ENCODE data around the gene PLK5. TPM values are rescaled to one million over a fixed set of nuclear protein-coding genes. Genes with fewer than 3 reads are reported as not detected.
"Not testable (repeated sequence)": the region's sequence is repeated elsewhere in the genome, so short reads cannot be mapped to it uniquely, and the experiment has no call there.

The PLK5 gene
- polyA plus RNA-seq, 3 donors, result 0.11 to 0.45 (median 0.14) TPM

DNA sequence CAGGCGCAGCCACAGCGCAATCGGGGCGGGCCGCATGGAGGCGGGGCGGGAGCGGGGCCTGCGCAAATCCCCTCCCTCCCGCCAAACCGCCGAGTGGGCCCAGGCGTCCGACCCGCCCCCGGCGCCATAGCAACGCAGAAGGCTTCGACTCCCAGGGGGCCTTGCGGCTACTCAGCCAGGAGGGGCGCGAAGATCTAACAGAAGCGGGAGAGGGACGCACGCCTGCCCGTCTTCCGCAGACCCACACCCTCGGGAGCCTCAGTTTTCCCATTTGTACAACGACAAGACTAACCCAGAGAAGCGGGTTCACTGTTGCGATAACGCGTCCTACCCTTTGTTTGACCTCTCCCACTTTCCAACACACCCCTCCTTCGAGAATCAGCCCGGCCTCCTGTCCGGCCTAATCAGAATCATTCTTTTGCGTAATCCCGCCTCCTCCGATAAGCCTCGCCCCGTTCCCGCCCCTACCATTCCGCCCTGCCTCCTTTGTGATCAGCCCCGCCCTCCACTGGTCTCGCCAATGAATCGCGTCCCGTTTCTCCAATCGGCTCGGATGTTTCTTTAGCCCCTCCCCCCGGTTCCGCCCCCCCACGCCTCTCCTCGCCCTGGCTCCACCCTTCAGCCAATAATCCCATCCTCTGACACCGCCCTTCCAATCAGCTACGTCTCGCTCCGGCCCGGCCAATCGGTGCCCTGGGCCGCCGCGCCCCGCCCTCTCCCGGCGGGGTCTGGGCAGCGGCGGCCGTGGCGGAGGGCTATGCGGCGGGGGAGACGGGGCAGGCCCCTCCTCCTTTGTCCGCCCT lies 33.4 kb upstream of the PLK5 start, which contains the start of gene PCSK4:
TSS of gene PCSK4 (minus strand) at position 40 of the 803 bp plus-strand sequence. CDS start at position 36, 4 bp downstream.
- peak; percentile 95 to 99 (median 98) for DNase-seq (ENCODE audit: extremely low read depth in 1 of 11, low read depth in 9 of 11, low spot score in 4 of 11)

DNA sequence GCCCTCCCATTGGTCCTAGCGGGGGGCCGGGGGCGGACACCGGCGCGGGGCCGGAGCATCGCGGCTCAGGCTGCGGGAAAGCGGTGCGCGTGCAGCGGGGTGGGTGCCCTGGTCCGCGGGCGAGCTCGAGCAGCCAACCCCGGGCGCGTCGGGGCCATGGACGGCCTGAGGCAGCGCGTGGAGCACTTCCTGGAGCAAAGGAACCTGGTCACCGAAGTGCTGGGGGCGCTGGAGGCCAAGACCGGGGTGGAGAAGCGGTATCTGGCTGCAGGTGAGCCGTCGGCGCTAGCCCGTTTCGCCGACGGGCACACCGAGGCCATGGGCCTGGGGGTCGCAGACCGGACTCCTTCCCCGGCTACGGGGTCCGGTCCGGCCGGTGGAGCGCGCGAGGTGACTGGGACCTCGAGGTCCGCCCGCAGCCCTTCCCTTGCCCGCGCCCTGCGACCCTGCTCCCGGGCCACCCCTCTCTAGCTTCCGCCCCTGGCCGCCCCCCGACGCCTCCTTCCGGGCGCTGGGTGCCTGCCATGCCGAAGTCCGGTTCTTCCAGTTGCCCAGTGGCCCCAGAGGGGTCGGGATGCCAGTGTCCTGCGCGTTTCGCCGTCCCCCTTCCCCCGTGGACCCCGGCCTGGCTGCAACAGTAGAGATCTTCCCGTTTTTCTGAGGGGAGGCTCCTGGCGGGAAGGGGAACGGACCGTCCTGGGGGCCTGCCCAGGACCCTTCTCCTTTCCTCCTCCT lies 32.6 kb upstream of the PLK5 start, which contains the start of gene REEP6:
TSS of gene REEP6 (plus strand) at position 68 of the 735 bp plus-strand sequence. CDS start at position 157, 89 bp downstream.
- DNase-seq (ENCODE audit: extremely low read depth in 1 of 11, low read depth in 9 of 11, low spot score in 4 of 11), result no peak

DNA sequence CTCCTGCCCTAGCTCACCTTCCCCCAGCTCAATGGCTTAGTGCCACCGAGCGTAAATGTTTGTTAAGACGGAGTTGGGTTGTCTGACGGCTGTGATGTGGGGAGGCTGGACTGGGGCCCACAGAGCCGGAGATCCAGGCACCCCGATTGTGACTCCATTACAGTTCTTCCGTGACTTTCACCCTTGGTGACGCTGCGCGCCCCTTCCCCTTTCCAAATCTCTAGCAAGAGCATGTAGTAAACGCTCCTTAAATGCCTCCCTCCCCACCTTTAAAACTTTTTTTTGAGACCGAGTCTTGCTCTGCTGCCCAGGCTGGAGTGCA lies 32.1 kb upstream of the PLK5 start:
- DNase-seq (ENCODE audit: extremely low read depth in 1 of 11, low read depth in 9 of 11, low spot score in 4 of 11), result no peak

DNA sequence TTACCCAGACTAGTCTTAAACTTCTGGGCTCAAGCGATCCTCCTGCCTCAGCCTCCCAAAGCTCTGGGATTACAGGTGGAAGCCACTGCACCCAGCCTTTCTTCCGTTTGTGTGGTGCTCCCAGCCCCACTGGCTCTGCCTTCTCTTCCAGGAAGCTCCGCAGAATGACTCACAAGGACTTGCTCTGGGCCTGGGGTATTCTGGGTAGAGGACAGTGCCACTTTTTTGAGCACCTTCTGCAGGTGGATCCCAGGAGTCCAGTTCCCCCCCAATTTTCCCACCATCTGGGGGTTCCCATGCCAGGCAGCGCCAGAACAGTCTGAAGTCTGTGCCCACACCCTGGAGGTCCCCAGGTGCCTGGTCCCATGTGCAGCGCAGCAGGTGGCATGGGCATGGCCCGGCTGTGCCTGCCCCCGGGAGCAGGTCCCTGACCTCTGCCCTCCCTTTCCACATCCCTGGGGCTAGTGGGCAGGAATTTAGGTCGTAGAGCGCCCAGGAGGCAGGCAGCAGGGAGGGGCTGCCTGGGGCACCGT lies 31.3 kb upstream of the PLK5 start:
- no peak for DNase-seq (ENCODE audit: extremely low read depth in 1 of 11, low read depth in 9 of 11, low spot score in 4 of 11)

DNA sequence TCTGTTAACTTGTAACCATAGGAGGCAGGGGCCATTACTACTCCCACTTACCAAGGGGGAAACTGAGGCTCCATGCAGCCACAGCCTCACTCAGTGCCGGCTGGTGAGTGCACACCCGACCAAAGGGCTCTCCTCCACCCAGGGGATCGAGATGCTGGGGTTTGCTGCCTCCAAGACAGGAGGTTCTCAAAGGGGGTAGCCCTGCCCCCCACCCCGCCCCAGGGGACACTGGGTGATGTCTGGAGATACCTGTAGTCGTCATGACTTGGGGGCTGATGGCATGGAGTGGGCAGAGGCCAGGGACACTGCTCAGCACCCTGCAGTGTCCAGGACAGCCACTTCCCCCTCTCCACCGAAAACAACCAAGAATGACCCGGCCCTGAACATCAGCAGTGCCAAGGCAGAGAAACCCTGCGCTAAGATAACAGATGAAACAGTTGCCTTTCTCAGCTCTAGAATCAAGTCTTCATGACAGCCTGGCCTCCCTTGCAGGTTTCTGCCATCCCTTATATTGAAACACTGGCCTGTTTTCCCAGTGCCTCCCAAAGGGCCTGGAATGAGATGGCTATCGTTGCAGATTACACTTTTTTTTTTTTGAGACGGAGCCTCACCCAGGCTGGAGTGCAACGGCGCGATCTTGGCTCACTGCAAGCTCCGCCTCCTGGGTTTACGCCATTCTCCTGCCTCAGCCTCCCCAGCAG lies 29.6 kb upstream of the PLK5 start:
- DNase-seq (ENCODE audit: extremely low read depth in 1 of 11, low read depth in 9 of 11, low spot score in 4 of 11), result no peak

DNA sequence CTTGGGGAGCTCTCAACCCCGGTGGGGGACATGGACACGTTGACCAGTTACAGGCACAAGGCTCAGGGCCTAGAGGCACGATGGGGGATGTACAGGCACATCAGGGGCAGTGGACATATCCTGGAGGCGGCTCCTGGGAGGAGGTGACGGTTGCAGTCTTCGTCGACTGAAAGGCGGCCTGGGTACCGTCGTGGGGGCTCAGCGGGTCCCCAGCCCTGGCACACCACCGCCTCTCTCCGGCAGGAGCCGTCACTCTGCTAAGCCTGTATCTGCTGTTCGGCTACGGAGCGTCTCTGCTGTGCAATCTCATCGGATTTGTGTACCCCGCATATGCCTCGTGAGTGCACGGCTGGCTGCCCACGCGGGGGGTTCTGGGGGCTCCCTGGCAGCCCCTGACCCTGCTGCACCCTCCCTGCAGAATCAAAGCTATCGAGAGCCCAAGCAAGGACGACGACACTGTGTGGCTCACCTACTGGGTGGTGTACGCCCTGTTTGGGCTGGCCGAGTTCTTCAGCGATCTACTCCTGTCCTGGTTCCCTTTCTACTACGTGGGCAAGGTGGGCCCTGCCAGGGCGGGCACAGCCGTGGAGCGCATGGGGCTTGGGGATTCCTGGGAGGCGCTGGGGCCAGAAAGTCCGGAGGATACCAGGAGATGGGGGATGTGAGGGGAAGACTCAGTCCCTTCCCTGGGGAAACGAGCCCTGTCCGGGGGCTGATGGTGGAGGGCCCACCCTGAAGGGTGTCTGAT lies 28.7 kb upstream of the PLK5 start:
- DNase-seq (ENCODE audit: extremely low read depth in 1 of 11, low read depth in 9 of 11, low spot score in 4 of 11), result no peak

DNA sequence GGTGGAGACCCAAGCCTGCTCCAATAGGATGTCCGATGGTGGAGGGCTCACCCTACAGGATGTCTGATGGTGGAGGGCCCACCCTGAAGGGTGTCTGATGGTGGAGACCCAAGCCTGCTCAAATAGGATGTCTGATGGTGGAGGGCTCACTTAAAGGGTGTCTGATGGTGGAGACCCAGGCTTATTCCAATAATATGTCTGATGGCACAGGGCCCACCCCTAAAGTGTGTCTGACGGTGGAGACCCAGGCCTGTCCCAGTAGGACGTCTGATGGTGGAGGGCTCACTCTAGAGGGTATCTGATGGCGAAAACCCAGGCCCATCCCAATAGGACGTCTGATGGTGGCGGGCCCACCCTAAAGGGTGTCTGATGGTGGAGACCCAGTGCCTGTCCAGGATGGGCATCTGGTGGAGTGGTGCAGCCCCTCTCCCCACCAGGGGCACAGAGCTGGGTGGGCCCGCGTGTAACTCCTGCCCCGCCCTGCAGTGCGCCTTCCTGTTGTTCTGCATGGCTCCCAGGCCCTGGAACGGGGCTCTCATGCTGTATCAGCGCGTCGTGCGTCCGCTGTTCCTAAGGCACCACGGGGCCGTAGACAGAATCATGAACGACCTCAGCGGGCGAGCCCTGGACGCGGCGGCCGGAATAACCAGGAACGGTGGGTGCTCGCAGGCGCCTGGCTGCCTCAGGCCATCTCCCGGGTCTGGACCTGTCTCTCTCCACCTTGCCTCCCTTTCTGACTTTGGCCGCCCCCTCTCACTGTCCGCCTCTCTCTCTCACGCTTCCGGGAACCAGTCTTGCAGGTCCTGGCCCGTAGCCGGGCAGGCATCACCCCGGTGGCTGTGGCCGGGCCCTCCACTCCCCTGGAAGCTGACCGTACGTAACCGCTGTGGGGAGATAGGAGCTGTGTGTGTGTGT lies 27.8 kb upstream of the PLK5 start:
- DNase-seq (ENCODE audit: extremely low read depth in 1 of 11, low read depth in 9 of 11, low spot score in 4 of 11), result no peak

DNA sequence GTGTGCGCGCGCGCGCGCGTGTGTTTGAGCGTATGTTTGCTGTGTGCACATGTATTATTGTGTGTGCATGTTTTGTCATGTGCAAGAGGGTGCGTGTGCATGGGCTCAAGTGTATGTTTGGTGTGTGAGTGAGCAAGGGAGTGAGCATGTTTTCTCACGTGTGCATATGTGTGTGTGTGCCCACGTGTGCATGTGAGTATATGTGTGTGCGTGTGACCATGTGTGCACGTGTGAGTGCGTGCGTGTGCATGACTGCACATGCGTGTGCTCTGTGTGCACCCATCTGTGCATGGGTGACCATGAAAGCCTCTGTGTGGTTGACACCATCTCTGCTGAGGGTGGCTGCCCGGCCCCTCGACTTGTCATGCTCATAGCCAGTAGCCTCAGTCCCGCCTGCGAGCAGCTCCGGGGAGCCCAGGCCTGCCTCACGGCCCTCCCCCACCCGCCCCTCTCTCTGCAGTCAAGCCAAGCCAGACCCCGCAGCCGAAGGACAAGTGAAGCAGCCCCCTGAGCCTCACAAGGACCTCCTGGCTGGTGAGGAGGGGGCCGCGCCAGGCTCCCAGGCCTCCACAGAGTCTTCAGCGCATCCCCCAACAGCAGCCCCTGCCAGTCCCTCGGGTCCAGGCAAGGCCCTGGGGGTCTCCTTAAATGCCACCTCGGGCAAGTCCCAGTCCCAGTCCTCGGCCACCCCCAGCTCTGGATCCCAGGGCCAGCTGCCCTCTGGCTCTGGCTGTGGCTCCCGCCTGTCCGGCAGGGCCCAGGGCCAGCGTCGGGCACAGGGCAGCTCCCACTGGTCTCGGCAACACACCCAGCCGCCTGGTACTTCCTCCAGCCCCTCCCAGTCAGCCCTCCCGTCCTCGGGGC lies 26.9 kb upstream of the PLK5 start:
- DNase-seq (ENCODE audit: extremely low read depth in 1 of 11, low read depth in 9 of 11, low spot score in 4 of 11), result no peak

DNA sequence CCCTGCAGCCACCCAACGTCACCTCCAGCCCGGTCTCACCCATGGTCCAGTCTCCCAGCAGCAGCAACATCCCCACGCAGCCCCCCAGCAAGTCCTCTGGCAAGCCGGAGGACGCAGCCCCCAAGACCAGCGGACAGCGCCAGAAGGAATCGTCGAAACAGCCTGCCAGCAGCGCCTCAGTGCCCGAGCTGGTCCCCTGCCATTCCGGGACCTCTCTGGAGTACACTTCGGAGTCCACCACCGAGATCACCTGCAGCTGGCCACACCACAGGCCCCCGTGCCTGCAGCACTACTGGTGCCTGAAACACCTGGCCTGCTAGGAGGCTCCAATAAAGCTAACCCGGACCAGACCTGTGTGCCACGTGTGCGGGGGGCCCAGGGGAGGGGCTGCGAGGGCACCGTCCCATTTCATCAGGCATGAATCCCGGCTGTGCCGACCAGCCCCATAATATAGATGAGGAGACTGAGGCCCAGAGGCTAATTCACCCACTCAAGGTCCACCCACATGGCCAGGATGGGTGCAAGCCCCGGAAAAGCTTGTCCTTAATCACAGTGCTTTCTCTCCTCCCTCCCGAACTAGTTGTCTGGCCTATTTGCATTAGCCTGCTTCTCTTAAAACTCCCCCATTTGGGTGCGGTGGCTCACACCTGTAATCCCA lies 26.2 kb upstream of the PLK5 start:
- no peak for DNase-seq (ENCODE audit: extremely low read depth in 1 of 11, low read depth in 9 of 11, low spot score in 4 of 11)

DNA sequence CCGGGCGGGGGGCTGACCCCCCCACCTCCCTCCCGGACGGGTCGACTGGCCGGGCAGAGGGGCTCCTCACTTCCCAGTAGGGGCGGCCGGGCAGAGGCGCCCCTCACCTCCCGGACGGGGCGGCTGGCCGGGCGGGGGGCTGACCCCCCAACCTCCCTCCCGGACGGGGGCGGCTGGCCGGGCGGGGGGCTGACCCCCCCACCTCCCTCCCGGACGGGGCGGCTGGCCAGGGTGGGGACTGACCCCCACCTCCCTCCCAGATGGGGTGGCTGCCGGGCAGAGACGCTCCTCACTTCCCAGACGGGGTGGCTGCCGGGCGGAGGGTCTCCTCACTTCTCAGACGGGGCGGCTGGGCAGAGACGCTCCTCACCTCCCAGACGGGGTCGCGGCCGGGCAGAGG lies 24.6 kb upstream of the PLK5 start:
- DNase-seq (ENCODE audit: extremely low read depth in 1 of 11, low read depth in 9 of 11, low spot score in 4 of 11), result not testable (repeated sequence)

DNA sequence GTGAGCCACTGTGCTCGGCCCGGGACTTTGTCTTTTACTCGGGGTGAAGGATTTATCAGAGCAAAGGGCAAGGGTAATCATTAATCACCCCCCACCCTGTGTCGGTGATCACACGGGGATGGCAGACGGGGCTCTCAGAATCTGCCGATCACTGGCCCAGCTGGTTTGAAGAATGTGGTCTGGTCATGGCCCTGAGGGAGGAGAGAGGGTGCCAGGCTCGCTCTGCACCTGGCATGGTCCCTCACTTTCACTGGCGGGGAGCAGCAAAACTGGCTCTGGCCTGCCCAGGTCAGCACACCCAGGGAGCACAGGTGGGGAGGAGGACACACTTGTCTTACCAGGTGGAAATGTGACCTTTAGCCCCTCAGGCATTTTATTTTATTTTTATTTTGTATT lies 22.7 kb upstream of the PLK5 start:
- DNase-seq (ENCODE audit: extremely low read depth in 1 of 11, low read depth in 9 of 11, low spot score in 4 of 11), result no peak

DNA sequence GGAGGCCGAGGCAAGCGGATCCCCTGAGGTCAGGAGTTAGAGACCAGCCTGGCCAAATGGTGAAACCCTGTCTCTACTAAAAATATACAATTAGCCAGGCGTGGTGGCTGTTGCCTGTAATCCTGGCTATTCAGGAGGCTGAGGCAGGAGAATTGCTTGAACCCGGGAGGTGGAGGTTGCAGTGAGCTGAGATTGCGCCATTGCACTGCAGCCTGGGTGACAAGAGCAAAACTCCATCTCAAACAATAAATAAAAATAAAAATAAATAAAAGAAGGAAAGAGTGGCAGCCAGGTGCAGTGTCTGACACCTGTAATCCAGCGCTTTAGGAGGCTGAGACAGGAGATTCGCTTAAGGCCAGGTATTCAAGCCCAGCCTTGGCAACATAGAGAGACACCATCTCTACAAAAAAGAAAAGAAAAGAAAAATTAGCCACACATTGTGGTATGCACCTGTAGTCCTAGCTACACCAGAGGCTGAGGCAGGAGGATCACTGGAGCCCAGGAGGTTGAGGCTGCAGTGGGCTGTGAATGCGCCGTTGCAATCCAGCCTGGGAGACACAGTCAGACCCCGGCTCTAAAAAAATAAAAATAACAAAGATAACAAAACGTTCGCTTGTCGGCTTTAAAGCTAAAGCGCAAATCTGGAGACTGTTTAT lies 21.3 kb upstream of the PLK5 start:
- no peak for DNase-seq (ENCODE audit: extremely low read depth in 1 of 11, low read depth in 9 of 11, low spot score in 4 of 11)

DNA sequence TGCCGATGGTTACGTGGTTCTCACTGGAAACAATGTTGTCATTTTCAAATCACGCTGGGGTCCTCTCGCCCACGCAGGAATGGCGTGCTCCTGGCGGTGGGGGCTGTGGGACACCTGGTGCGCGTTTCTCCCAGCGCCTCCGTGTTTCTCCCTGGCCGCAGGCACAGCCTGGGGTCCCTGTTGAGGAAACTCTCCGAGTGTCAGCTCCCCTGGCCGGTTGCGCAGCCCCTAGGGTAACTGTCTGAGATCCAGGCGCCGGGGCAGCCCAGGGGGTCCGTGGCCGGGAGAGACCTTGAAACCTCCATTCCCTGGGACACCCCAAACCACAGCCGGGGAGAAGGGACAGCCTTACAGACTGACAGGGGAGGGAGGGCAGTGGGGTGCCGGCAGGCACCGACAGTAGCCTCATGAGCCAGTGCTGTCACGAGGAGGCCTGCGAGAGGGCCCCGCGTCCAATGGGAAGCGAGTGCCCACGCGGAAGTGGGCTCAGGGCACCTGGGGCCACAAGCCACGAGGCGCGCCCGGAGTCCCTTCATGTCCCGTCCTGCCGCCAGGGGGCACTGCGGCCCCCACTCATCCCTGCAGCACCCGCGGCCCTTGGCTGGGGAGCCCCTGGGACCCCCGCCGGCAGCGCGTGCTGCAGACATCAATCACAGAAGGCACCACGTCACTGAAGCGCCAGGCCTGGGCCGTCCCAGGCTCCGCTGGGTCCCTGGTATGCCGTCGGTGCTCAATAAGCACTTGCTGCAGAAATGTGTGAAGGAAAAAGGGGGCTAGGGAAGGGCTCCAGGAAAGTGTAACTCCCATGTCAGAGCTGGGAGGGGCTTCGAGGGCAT lies 20.6 kb upstream of the PLK5 start:
- DNase-seq (ENCODE audit: extremely low read depth in 1 of 11, low read depth in 9 of 11, low spot score in 4 of 11), result no peak

DNA sequence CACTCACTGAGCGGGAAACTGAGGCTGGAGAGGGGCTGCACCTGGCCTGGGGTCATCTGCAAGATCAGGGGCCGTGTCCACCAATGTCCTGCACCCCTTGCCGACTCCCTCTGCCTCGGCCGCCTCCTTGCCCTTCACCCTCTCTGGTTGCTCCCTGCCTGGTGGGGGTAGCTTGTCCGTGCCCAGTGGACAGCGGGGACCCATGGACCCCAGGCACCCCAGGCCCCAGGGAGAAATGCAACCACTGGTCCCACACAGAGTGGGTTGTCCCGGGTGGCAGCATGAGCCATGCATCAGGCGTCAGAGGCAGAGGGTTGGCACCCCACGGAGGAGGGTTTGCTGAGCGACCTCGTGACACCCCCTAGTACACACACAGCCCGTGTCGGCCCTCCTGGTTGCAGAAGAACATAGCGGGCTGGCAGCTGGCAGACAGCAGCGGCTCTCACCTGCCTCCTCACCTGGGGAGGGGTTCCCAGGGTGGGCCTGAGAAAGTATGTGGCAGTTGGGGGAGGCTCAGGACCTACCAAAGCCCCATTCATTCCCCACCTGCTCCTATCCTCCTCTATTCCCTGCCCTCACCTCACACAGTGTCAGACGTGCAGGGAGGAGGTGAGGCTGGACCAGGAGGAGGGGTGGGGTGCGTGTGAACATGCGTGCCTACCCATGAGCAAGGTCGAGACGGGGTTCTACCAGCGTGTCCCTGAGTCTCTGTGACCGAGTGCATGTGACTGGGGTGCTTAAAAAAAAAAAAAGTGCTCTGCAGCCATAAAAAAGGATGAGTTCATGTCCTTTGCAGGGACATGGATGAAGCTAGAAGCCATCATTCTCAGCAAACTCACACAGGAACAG lies 19.7 kb upstream of the PLK5 start:
- DNase-seq (ENCODE audit: extremely low read depth in 1 of 11, low read depth in 9 of 11, low spot score in 4 of 11), result no peak

Measured in renal cortex interstitium (tissue), 11 donors.